H1 (cell line): Measurements from ENCODE around the gene SOCS7. TPM values are rescaled to one million over a fixed set of nuclear protein-coding genes. Genes with fewer than 3 reads are reported as not detected.

Experiments used
- CBX8 ChIP-seq: fragments of 300-800, 300-1000 bp; sonication (generic); IDR thresholded peaks from 2 replicates; pipeline ENCODE4 v1.7.1; 2016; ENCODE audit warnings: low read depth, low read length, borderline replicate concordance
- CHD7 ChIP-seq: fragments of 300-600 bp; sonication (generic); IDR thresholded peaks from 2 replicates; pipeline ENCODE4 v1.7.1; 2012; ENCODE audit warnings: low read length, moderate library complexity, mild to moderate bottlenecking, inconsistent platforms; ENCODE audit not compliant: insufficient replicate concordance
- GABPA ChIP-seq: IDR thresholded peaks from 2 replicates; pipeline ENCODE4 v1.6.1; 2011; ENCODE audit warnings: mild to moderate bottlenecking, low read length, moderate library complexity, borderline replicate concordance; ENCODE audit not compliant: insufficient read depth
- KDM4A ChIP-seq: IDR thresholded peaks from one replicate; pipeline ENCODE4 v1.7.1; 2012; ENCODE audit warnings: low read depth, mild to moderate bottlenecking, moderate library complexity, low read length, inconsistent platforms; ENCODE audit not compliant: severe bottlenecking
- PHF8 ChIP-seq: fragments of 200-600 bp; sonication (generic); conservative IDR thresholded peaks from 2 replicates; pipeline ENCODE4 v1.7.1; 2012; ENCODE audit warnings: low read depth, mild to moderate bottlenecking, inconsistent platforms, low read length, moderate library complexity
- POU5F1 ChIP-seq: IDR thresholded peaks from 2 replicates; pipeline ENCODE4 v1.6.1; 2011; ENCODE audit warnings: low read depth, mild to moderate bottlenecking, low read length, moderate library complexity
- SIX5 ChIP-seq: IDR thresholded peaks from 2 replicates; pipeline ENCODE4 v1.6.1; 2011; ENCODE audit warnings: mild to moderate bottlenecking, low read depth, low read length
- SP4 ChIP-seq: IDR thresholded peaks from 2 replicates; pipeline ENCODE4 v1.6.1; 2012; ENCODE audit warnings: low read length, inconsistent platforms
- TEAD4 ChIP-seq: IDR thresholded peaks from 2 replicates; pipeline ENCODE4 v1.6.1; 2012; ENCODE audit warnings: low read depth, low read length, inconsistent platforms, mixed read lengths
- YY1 ChIP-seq: IDR thresholded peaks from 2 replicates; pipeline ENCODE4 v1.6.1; 2011; ENCODE audit warnings: low read depth, mild to moderate bottlenecking, low read length
- polyA plus RNA-seq, 7 experiments: library from polyadenylated mRNA; depleted of rRNA in 3 of 7; stranded (reverse) in 5 of 7; unstranded in 2 of 7; fragments of >200 nt in 5 of 7; fragments of 200-250 nt in 2 of 7; gene quantifications; 1 replicate in 5 of 7; 2 replicates in 1 of 7; 4 replicates in 1 of 7; pipeline versions ENCODE4 v1.2.1 to v1.2.3, GENCODE V29; 2011 to 2013; ENCODE audit warnings: missing spikeins in 2 of 7, mixed read lengths in 2 of 7
- total RNA-seq: library from RNA; stranded (reverse); fragmentation: NEBNext Ultra II Directional; extraction: Animal tissue kit (Norgen Biotek cat#: 25700); gene quantifications from 2 replicates; pipeline ENCODE4 v1.2.1, GENCODE V29; 2021

SOCS7 gene
- total and polyA plus RNA-seq, 2 of the 8 experiments (the other 6 are each of a cell fraction or from before 2014, with no cell fraction given): 13.5 to 26.9 TPM

GRCh38 chr17:38358586-38359513 lies 7.2 kb downstream of the SOCS7 start (continued):
- TF ChIP-seq CHD7 (no peak), TEAD4 (no peak), YY1 (no peak), POU5F1 (no peak), PHF8 (no peak), KDM4A (no peak), SP4 (no peak), CBX8 (no peak), GABPA (no peak), SIX5 (no peak)
